Measurements from ENCODE around the gene TRERF1. TPM values are rescaled to one million over a fixed set of nuclear protein-coding genes. Genes with fewer than 3 reads are reported as not detected.

TRERF1 gene
- total and polyA plus RNA-seq, 12 donors, result 4.7 to 16.6 (median 8.0) TPM

DNA sequence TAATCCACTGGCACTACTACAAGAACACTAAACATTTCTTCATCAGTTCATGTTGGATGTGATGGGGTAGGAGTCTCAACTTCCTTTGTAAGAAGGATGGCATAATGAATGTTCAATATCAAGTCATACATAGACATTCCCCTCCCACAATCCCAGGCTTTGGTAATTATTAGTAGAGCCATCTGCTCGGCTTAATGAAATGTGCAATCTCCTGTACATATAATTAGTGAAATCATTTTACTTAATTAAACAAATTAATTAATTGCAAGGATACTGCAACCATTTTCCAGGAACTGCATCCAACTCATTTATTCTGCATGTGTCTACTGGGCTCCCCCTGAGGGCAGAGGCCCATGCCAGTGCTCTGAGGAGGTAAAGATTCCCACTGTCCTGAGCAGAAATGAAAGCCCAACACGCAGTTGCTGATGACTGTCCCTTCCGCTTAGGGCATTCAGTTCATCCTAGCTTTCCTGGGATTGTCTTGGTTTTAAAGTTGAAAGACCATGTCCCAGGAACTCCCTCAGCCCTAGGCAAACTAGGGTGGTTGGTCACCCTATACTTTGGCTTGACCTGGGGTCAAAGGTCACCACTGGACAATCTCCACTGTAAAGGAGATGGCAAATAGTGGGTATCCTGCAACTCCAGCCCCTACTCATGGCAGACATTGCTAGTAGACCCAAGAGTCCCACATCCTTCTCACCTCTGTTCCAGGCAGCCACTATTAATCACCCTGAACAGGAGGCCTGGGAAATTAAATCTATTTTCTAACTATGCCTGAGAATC is 109.8 kb downstream of the TRERF1 start:
- Histone ChIP-seq H3K27ac (no peak overlapping the region), H3K36me3 (replicated peaks in 1 of 2) (no peaks in the 10 kb centered on the region), H3K9me3 (replicated peaks in 1 of 3) (no peaks in the 10 kb centered on the region), H3K4me1 (replicated peaks in 1 of 2) (peaks cover 8 to 13% of the 10 kb centered on the region in 2 donors), H3K4me3 (no peak overlapping the region), H3K27me3 (no peaks in the 10 kb centered on the region)
- no peak for TF ChIP-seq POLR2A (IDR thresholded peaks at IDR 0.05)
- TF ChIP-seq, protein P1, sequence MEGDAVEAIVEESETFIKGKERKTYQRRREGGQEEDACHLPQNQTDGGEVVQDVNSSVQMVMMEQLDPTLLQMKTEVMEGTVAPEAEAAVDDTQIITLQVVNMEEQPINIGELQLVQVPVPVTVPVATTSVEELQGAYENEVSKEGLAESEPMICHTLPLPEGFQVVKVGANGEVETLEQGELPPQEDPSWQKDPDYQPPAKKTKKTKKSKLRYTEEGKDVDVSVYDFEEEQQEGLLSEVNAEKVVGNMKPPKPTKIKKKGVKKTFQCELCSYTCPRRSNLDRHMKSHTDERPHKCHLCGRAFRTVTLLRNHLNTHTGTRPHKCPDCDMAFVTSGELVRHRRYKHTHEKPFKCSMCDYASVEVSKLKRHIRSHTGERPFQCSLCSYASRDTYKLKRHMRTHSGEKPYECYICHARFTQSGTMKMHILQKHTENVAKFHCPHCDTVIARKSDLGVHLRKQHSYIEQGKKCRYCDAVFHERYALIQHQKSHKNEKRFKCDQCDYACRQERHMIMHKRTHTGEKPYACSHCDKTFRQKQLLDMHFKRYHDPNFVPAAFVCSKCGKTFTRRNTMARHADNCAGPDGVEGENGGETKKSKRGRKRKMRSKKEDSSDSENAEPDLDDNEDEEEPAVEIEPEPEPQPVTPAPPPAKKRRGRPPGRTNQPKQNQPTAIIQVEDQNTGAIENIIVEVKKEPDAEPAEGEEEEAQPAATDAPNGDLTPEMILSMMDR (IDR thresholded peaks at IDR 0.05), result no peak
- intact Hi-C loops (cut with DNase I), result no loop called here
- 96 to 100% (median 99%) methylated on average over 3 of the region's 3 CpGs for WGBS, 4 donors
- no peak for DNase-seq

DNA sequence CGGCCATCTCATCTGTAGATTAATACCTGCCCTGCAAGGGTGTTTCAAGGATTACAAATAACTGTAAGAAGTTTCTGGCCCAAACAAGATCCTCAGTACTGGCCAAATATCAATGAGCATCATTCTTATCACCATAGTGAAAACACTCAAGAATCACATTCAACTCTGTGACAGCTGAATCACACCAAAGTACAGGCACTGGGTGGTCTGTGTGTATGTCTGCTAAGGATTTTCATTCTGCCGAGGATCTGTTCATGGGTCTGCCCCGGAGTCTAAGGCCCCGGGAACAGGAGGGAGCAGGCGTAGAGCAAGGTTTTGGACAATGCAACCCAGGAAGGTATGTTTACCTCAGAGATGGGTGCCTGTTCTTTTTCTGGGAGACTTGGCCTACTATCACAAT is 110.5 kb downstream of the TRERF1 start:
- Histone ChIP-seq H3K27me3 (no peaks in the 10 kb centered on the region), H3K36me3 (replicated peaks in 1 of 2) (no peaks in the 10 kb centered on the region), H3K4me3 (no peak overlapping the region), H3K9me3 (replicated peaks in 1 of 3) (no peaks in the 10 kb centered on the region), H3K4me1 (replicated peaks in 1 of 2) (peaks cover 8 to 13% of the 10 kb centered on the region in 2 donors), H3K27ac (no peak overlapping the region)
- intact Hi-C loops (cut with DNase I), result no loop called here
- 94 to 100% (median 98%) methylated on average over 5 of the region's 5 CpGs for WGBS, 4 donors
- no peak for TF ChIP-seq POLR2A (IDR thresholded peaks at IDR 0.05)
- TF ChIP-seq, protein P1 (IDR thresholded peaks at IDR 0.05), result no peak
- DNase-seq, result no peak

DNA sequence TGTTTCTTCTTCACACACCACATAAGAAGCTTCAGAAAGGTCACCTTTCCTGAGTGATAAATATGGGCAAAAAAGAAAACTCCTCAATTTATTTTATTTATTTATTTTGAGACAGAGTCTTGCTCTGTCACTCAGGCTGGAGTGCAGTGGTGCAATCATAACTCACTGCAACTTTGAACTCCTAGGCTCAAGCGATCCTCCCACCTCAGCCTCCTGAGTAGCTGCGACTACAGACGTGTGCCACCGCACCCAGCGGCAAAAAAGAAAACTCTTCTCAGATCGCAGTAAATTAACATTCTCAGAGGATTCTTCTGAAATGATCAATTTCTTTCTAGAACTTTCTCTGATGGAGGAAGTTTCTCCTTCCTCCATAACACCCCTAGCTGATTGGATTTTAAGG is 111.2 kb downstream of the TRERF1 start:
- TF ChIP-seq POLR2A (IDR thresholded peaks at IDR 0.05), result no peak
- TF ChIP-seq, protein P1 (IDR thresholded peaks at IDR 0.05), result no peak
- H3K4me1 ChIP-seq (replicated peaks in 1 of 2), result peaks cover 8 to 13% of the 10 kb centered on the region in 2 donors
- 94 to 100% (median 96%) methylated on average over 6 of the region's 6 CpGs for WGBS, 4 donors
- no peak for DNase-seq
- no peaks in the 10 kb centered on the region for H3K36me3 ChIP-seq (replicated peaks in 1 of 2)
- H3K4me3 ChIP-seq, result no peak overlapping the region
- H3K9me3 ChIP-seq (replicated peaks in 1 of 3), result no peaks in the 10 kb centered on the region
- H3K27ac ChIP-seq, result no peak overlapping the region
- intact Hi-C loops (cut with DNase I), result no loop called here
- no peaks in the 10 kb centered on the region for H3K27me3 ChIP-seq

DNA sequence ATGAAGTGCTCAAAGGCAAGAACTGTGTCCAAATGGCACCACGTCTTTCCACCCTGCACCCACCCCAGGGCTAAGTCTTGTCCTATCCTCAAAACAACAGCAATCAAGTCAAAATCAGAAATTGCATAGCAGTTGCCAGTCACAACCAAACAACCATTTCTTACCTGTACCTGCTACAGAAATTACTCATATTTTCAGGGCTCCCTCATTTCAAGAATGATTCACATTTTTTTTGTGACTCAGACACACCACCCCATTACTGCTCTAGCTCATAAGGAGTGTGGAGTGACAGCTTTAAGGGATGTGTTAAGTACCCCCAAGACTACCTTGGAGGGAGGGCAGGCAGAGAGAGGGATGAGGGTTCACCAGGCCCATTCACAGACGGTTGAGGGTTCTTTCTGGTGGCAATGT is 111.7 kb downstream of the TRERF1 start:
- H3K4me3 ChIP-seq, result no peak overlapping the region
- 89 to 91% (median 90%) methylated on average over 2 of the region's 2 CpGs for WGBS, 4 donors
- H3K27me3 ChIP-seq, result no peaks in the 10 kb centered on the region
- H3K9me3 ChIP-seq (replicated peaks in 1 of 3), result no peaks in the 10 kb centered on the region
- H3K36me3 ChIP-seq (replicated peaks in 1 of 2), result no peaks in the 10 kb centered on the region
- intact Hi-C loops (cut with DNase I), result no loop called here
- no peak overlapping the region for H3K27ac ChIP-seq
- TF ChIP-seq, protein P1 (IDR thresholded peaks at IDR 0.05), result no peak
- TF ChIP-seq POLR2A (IDR thresholded peaks at IDR 0.05), result no peak
- DNase-seq, result no peak
- peaks cover 8 to 13% of the 10 kb centered on the region in 2 donors for H3K4me1 ChIP-seq (replicated peaks in 1 of 2)
